ENCODE measurements around the gene NPC2.

Gene NPC2

DNA sequence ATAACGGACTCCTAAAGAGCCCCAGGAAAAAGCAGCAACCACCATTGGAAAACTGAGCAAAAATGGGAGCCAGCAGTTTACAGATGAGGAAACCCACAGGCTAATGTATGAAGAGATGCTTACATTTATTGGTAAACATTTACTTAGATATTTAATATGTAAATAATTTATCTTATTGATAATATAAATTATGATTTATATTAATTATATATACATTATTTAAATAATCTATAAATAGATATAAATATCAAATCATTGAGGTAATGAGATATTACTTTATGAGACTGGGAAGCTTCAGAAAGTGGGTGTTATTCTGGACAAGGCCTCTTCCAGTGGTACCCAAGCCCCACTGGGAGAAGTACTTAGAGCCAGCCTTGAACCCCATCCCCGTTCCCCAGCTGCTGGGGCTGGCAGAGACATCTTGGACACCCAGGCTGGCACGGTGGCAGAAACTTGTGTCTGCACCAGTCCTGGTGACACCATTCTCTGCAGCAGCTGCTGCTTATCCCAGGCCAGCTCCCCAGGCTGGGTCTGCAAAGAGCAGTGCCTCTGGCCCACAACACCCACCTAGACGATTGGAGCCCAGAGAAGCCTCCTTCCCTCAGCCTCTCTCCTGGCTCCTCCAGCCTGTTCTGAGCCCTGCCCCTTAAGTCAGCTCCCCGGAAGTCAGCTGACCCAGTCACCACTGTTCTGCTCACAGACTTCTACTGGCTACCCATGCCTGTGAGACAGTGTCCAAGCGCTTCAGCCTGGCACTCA is 26.4 kb upstream of the NPC2 start:
- DNase-seq (ENCODE audit: low spot score): peak; percentile 14

DNA sequence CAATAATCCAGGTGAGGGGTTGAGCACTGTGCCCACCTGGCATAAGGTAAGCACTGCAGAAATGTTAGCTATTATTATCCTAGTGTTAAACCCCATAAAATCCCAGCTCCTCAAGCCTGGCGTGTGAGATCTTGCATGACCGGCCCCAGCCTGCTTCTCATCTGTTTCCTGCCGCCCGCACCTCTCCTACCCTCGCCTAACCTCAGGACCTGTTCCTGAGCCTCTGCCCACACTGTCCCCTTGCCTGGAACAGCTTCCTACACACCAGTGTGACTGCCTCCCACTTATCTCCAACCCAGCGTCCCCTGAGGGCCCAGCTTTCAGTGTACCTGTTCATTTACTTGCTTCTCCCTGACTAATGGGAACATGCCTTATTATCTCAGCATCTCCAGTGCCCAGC is 25.1 kb upstream of the NPC2 start:
- DNase-seq (ENCODE audit: low spot score): no peak

DNA sequence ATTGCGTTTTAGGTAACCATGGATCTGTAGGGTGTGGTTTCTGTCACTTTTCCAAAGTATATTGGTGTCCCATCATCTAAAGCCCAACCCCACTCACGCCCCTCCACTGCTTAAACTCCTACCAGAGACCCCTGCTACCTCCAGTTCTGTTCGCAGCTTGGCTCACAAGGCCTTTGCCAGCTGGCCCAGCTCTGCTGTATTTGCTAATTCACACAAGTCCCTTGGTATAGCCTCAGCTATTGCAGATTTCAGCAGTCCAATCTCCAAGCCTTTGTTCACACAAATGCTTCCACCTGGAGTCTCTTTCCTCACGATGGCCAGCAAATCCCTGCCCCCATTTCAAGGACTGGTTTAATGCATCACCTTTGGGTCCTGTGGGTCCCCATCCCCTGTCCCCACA is 24.6 kb upstream of the NPC2 start:
- DNase-seq (ENCODE audit: low spot score): no peak

DNA sequence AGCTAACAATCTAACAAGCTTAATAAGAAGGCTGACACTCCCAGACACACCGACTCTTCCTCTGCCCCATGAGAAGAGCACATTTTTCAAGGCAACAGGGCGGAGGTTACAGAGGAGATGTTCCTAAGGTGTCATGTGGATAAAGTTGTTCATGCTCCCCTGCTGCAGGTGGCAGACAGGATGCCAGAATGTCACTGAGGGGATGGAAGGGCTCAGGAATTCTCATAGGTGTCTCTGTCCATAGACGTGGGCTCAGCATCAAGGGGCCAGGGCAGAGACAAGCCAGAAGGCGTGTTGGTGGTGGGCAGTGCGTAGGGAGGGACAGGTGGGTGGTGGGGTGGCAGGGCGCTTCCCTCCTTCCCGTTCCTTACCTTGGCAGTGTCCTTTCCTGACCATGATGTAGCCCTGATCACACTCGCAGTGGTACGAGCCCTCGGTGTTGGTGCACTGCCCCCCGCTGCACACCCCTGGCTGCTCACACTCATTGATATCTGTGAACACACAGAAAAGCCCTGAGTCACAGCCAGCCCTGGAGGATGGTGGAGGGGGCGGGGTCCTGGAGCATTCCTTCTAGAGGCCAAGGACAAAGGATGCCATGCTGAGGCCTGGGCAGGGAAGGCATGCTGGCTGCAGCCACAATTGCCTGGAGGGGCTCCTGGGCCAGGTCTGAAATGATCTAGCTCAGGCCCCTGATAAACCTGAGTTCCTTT is 23.5 kb upstream of the NPC2 start:
- no peak for DNase-seq (ENCODE audit: low spot score)

DNA sequence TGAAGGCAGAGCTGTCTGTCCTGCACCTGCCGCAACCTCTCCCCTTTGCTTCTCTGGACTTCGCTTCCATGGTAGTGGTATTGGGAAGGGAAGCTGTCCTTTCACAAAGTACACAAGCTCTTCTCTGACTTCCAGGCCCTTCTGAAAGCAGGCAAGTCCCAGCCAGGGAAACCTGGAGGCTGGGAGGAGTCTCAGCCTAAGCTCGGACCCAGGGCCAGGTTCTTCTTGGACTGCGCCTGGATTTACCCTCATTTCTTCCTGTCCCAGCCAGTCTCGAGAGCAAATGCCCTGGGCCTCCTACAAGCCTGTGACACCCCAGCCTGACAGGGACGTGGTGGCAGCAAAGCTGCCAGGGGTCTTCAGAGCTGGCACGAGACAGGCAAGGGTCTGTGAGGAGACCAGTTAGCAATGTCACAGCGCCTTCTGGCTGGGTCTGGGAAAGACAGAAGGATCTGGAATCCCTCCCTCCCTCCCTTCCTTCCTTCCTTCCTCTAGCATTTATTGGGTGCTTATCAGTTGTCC is 22.8 kb upstream of the NPC2 start:
- no peak for DNase-seq (ENCODE audit: low spot score)

DNA sequence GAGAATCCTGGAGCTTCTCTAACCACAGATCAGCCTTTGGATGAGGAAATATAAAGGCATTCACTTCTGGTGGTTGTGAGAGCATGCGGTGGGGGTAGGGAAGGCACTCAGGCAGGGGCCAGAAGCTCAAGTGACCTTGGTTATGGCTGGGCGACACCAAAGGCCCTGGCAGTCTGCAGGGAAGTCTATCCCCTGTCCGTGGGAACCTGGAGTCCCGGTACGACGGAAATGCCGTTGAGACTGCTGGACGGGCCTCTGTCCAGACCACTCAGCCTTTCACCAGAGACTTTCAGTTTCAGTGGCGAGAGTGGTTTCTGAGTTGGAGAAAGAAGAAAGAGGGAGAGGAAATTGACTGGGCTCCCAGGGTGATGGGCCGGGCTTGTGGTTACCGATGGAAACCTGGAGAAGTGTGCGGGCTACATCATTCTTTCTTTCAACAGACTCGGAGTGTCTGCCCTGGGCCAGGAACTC is 21.4 kb upstream of the NPC2 start:
- no peak for DNase-seq (ENCODE audit: low spot score)

DNA sequence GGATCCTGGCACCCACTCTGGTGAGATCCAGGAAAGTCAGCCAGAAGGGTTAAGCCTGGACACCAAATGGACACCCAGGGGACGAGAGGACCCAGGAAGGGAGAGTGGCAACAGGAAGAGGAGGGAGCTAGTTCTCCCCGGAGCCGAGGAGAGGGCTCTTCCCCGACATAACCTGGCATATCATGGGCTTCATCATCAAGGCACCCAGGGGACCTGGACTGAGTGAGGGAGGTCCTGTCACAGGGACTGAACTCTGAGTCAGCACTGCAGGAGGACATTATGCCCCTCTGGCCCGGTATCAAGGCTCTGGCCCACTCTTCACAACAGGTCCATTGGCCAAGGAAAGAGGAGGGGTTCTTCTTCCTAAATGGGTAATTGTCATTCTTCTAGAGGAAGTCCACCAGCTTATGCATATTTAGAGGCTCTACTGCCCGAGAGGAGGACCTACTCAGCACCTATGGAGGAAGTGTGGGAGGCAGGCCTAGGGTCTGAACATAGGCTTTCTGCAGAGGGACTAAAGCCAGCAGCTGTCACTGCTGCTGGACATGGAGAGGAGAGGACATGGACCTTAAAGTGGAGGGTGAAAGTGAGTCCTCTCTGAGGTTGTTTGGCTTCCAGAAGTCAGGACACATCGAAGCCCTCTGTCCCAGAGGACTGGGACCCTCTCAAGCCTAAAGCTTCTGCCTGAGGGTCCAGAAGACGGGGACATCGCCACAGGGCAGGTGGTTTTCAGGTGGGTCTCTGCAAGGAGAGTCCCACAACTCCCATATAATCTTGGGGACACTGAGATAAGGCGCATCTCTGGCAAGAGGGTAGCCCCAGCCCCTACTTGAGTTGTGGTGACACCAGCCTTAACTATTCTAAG is 19.1 kb upstream of the NPC2 start:
- no peak for DNase-seq (ENCODE audit: low spot score)

DNA sequence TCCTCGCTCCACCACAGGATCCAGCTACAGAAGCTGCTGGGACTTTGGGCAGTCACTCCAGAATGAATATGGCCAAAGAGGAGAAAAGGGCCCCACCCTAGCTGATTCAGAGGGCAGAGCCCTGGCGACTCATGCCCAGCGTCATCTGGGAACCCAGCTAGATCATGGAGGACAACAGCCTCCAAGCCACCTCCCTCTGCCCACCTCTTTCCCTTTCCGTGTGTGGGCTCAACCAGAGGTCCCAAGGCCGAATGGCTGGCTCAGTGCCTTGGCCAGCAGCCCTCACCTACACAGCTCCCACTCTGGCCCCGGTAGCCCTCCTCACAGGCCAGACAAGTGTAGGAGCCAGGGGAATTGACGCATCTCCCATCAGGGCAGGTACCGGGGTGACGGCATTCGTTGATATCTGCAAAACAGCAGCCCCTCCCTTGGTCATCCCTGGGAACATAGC is 17.9 kb upstream of the NPC2 start:
- DNase-seq (ENCODE audit: low spot score): no peak

DNA sequence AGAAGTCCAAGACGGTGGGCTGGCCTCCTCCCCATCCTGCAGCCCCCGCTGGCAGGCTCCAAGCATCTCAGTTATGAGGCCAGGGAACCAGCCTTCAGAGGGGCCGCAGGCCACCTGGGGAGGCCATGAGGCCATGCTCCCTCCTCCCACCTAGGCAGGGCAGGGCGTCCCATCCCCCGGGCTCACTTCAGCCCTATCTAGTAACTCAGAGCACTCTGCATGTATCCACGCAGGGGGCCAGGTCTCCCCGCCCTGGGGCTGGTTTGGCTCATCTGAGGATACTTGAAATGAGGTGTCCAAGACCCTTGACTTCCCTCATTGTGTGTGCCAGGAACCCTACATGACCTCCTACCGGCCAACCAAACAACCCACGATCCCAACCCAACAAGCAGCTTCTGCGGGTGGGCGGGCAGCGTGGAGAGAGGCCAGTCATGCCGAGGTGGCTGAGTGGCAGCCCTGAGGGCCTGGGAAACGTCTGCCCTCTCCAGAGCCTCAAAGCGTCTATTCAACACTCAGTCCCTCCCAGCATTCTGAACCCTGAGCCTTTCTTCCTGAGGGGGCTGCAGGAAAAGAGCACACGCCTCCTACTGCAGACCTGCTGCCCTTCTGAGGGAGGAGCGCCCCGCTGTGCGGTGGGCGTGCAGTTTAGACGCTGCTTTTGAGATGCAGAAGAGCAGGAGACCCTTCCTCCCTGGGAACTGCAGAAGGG is 17.3 kb upstream of the NPC2 start:
- peak; percentile 48 for DNase-seq (ENCODE audit: low spot score)

DNA sequence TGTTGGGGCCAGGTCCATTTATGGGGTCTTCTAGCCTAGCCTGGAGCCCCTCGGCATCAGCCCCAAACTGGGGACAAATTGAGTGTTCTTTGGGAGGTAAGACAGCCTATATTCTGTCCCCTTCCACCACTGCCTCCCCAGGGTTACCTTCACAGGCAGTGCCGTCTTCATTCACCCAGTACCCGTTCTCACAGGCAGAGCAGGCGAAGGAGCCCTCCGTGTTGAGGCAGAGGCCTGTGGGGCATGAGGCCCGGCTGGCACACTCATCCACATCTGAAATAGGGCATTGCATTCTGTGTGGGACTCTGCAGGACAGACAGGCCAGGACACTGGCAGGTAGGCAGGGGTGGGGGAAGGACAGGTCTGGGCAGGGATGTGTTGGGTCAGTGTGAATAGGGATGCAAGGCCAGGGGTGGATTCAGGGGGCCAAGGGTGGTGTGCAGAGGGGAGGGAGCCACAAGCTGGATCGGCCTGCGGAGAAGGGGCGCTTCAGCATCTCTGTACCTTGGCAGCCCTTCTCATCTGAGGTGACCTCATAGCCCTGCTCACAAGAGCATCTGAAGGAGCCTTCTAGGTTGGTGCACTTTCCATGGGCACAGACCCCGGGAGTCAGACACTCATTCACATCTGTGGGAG is 16.6 kb upstream of the NPC2 start:
- no peak for DNase-seq (ENCODE audit: low spot score)

DNA sequence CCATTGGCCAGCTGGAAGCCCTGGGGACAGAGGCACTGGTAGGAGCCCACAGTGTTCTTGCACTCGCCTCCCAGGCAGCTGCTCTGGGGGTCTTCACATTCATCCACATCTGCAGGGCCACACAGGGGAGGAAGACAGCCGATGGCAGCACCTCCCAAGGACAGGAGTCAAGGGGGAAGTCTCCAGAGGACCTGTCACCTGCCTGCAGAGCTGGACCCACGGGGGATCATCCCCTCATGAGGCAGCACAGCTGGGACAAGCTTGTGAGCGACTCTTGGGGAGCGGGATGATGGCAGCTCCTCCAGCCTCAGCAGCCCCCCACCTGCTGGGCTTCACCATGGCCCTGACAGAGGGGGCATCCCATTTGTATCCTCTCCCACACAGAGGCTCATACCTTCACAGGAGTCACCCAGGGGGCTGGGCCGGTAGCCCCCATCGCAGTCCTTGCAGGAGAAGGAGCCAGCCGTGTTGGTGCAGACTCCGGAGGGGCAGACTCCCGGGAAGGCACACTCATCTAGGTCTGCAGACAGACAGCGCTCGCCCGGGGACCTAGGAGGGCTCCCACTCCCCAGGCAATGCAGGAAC is 15.8 kb upstream of the NPC2 start:
- DNase-seq (ENCODE audit: low spot score): no peak

DNA sequence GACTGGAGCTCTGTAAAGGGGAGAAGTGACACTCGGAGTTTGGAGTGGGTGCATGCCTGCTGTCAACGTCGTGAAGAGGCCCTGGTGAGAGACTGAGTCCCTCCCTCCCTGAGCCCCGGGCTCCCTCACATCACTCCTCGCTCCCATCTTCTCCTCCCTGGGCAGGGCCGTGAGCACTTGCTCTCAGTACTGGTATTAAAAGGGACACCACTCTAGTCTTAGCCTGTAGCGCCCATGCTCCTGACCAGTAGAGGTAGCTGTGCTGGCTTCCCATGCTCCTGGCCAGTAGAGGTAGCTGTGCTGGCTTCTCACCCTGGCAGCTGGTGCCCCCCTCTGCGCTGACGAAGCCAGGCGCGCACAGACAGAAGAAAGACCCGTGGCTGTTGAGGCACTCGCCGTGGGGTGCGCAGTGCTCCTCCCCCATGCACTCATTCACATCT is 15.2 kb upstream of the NPC2 start:
- no peak for DNase-seq (ENCODE audit: low spot score)

DNA sequence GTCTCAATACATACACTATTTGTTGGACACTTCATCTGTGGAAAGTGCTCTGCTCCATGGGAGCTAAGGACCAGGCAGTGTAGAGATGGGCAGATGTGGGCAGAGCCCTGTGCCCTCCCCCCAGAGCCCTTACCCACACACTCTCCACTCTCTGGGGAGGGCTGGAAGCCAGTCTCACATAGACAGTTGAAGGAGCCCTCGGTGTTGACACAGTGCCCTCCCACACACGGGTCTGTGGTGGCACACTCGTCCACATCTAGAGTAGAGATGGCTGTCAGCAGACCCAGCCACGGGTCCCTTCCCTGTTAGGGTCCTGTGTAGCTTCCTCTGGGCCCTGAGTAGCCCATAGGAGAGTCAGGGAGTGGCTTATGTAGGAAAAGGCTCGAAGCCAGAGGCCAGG is 14.7 kb upstream of the NPC2 start:
- no peak for DNase-seq (ENCODE audit: low spot score)

DNA sequence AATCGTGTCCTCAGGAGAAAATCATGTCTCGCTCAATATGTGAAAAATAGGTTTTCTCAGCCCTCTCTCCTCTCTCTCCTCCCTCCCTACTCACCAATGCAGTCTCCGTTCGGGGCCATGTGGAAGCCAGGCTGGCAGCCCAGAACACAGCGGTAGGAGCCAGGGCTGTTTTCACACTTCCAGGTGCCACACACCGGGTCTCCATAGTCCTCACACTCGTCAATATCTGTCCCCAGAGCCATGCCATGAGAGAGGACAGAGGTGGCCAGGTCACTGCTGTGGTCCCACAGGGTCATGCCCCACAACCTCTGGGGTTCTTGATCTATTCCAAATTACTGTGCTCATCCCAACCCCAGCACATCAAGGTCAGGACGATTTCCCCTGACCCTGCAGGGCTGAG is 14.0 kb upstream of the NPC2 start:
- no peak for DNase-seq (ENCODE audit: low spot score)

DNA sequence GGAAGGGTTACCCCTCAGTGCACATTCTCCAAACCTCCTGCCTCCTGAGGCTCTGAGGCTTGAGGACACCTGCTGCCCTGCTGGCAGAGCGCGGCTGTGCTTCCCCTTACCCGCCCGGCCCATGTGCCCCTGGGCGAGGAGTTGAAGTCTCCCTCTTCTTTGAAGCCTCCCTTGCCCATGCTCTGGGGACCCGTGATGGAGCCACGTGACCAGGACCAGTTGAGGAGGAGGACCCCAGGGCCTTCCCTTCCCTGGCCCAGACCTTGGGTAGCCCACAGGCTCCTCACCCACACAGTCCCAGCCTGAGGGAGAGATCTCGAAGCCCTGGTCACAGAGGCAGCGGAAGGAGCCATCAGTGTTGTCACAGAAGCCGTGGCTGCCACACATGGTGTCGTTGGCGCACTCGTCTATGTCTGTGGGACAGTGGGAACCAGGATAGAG is 13.3 kb upstream of the NPC2 start:
- no peak for DNase-seq (ENCODE audit: low spot score)

DNA sequence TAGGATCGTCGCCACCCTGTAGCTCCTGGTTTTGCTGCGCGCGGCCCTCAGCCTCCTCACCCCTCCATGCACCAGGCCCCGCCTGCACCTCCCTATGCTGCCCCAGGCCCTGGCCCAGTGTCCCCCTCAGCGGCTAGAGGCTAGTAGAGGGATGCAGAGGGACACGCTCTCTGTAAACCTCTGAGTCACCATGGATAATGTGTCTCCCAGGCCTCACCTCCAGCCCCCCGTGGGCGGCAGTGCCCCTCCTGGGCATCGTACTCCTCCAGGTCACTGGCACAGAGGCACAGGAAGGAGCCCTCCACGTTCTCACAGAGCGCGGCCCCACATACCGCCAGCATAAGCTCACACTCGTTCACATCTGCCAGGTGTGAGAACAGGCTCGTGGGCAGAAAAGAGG is 12.7 kb upstream of the NPC2 start:
- DNase-seq (ENCODE audit: low spot score): no peak

DNA sequence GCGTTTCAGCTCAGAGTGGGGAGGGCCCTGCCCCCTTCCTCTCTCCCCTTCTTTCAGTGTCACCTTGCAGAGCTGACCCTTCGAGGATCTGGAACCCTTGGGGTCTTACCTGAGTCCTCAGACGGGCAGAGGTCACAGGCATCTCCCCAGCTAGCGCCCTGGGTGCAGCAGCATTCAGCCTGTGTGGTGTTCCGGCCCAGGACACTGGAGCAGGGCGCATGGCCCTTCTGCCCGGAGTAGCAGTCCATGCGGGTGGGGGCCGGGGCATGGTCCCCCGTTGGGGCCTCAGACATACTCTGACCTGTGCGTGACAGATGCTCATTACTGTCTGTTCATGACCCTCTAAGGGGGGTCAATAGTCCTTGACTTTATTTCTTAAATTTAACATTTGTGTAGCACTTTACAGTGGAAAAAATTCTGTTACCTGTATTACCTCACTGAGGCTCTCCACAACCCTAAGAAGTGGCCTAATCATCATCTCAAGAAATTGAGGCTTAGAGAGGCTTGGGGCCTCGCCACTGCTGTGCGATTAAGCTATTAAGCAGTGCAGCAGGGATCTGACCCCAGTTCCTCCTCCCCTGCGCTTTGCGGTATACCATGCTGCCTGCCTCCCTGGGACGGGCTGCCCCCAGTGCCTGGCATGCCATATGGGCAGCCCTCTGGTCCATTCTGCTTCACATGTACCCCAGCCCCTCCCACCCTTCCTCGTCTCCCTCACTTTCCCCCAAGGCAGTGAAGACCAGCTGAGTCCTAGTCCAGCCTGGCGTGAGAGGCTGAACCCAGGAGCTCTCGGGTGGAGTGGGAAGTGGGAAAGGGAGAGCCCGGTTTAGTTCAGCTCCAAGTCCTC is 12.0 kb upstream of the NPC2 start:
- DNase-seq (ENCODE audit: low spot score): no peak

DNA sequence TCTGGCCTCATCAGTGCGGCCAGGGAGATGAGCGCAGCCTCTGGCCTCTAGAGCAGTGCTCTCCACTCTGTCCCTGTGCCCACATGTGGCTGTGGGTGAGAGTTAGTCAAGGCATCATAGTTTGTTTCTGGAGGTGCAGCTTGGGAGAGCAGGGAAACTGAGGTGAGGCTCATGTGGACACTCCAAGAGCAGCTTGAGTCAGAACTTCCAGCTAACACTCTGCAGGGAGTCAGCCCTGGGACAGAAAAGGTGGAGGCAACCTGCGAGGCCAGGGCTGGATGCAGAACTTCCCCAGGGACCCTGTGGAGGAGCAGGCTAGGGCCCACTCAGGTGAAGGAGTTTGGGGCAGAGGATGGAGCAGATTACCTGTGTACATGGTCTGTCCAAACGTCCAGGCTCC is 11.3 kb upstream of the NPC2 start:
- no peak for DNase-seq (ENCODE audit: low spot score)

DNA sequence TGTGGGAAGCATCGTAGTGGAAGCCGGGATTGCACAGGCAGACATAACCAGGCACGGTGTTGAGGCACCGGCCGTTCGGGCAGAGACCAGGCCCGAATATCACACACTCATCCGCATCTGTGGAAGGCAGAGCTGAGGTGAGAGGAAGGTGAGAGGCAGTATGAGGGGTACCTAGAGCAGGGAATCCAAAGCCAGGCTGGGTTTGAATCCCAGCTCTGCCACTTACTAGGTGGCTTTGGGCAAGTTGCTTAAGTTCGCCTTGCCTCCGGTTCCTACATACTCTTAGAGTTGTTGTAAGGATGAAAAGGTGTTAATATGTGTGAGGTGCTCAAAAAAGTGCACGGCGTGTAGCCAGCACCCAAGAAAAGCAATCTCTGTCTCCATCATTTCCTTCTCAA is 10.8 kb upstream of the NPC2 start:
- no peak for DNase-seq (ENCODE audit: low spot score)
